GM20431 (cell line): ENCODE data around the gene TMEM171.

Source experiments
- in situ Hi-C: fragments of 300-500 bp; cut with MseI, MboI; formaldehyde crosslinking; loops from one replicate; pipeline ENCODE4 v1.15.0; 2020; ENCODE audit warnings: low sequenced_read_pairs; ENCODE audit not compliant: unreplicated experiment

TMEM171 gene

DNA sequence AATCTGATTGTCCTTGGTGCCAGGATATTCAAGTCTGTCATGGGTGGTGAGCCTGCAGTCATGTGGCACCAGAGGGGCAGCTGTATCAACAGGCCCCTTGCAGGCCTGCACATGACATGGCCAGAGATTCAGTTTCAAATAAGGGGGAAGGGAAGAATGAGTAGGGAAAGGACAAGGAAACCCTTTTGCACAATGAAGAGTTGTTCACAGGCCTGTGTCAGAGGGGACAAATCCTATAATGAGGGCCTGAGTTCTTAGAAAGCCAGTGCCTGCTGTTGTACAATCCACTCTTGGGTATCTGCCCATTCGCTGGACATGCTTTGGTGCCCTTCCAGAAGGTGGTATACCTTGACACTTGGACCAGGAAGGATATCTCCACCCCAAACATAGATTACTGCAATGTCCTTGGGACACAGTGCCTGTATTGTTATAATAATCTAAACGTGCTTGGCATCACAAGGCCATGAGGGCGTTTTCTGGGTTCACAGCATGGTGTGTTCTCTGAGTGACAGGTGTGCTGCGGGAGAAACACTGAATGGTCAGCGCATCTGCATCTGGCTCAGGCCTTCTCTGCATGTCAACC lies 1.9 kb upstream of the TMEM171 start:
- in situ Hi-C loops, result no loop called here

DNA sequence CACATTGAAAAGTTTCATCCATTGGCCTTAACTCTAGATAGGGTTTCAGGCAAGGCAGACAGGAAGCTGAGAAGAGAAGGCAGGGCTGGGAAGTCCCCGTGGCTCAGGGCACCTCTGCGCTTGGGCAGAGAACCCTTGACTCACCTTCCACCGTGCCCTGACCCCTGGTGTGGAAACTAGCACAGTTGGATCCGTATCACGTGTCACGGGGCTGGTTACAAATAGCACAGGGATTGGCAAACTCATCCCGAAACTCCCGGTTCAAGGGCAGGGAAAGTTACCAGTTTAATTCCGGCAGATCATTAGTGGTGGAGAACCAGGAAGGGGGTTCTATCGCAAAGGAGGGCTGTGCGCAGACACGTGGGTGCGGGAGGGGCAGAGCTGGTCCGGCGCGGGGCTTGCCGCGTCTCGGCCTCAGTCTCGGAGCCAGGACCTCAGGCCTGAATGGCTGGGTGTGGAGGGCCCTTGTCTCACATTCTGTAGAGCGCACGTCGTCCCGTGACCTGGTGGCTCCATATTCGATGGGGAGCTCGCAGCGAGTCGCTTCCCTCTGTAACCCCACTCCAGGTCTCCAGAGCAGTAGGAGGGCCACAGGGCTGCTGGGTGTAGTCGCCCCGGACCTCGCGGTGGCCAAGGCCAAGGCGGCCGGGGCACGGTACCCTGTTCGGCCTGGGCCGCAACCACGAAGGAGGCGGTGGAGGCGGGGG lies 771 bp upstream of the TMEM171 start:
- in situ Hi-C loops, result no loop called here

DNA sequence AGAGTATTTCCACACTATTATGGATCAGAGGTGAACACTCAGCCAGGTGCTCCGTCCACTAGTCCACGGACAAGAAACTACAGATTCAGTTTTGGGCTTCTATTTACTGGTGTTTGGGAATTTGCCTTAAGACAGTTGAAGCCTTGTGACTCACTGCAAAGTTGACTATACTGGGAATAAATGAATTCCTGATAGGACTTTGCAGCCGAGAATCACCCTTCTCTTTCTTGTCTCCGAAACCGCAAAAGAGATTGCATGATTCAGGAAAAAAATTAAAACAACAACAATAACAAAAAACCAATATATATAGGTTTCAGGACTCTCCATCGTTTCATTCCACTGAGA lies 716 bp downstream of the TMEM171 start:
- in situ Hi-C loops, result no loop called here

DNA sequence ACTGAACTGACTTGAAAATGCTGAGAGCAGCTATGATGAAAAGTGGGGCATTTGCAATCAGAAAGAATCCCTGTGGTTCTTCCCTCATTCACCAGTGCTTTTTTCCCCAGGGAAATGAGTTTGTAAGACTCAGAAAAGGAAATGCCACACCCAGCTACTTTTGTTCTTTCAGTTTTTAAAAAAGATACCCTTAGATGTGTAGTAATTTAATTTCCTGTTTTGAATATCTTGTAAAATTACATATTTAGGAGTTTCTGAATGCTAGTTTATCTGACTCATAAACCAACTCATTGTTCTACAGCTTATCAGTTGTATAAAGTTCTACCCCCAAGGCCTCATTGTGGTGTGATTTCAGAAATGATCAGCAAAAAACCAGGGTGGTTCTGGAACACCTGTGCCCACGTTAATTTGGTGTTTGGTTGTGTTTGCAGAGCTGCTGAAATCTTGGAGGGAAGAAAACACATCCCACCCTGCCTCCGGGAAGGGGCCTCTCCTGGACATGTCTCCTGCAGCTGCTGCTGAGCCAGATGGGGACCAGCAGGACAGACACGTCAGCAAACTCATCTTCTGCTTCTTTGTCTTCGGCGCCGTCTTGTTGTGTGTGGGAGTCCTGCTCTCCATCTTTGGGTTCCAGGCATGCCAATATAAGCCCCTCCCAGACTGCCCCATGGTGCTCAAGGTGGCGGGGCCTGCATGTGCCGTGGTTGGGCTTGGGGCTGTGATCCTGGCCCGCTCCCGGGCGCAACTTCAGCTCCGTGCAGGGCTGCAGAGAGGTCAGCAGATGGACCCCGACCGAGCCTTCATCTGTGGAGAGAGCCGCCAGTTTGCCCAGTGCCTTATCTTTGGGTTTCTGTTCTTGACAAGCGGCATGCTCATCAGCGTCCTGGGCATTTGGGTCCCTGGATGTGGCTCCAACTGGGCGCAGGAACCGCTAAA lies 2.8 kb downstream of the TMEM171 start:
- in situ Hi-C loops, result no loop called here

DNA sequence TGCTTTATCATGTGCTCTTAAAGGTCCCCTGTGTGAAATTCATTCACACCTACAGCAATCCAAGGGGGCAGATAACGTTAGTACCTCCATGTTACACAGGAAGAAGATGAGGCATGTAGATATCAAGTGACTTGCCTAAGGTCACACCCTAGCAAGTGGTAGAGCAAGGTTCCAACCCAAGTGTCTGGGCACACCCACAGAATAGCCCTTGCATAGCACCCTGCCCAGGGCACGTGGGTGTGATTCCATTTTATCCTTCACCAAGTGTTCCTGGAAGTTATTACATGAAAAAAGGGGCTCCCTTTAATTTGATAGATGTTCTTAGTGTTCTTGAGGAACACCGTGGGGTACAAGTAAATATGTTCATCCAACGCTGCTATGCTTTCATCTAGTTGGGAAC lies 4.9 kb downstream of the TMEM171 start:
- in situ Hi-C loops, result no loop called here

DNA sequence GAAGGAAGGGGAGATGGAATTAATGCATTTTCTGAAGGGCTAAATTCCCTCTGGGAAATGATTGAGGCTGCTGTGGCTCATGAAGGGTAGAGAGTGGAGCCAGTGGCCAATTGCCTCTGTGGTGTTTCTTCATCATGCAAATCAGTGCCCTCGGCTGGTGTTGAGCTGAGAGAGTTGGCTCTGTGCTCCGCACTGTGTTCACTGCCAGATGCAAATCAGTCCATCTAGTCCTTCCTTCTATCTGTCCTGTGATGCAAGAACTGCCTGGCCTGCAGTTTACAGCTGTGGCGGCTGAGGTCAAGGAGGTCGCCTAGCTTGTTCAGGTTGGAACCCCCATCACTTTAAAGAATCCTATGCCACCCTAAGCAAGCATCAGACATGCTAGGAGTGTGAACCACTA lies 6.0 kb downstream of the TMEM171 start:
- in situ Hi-C loops, result no loop called here

DNA sequence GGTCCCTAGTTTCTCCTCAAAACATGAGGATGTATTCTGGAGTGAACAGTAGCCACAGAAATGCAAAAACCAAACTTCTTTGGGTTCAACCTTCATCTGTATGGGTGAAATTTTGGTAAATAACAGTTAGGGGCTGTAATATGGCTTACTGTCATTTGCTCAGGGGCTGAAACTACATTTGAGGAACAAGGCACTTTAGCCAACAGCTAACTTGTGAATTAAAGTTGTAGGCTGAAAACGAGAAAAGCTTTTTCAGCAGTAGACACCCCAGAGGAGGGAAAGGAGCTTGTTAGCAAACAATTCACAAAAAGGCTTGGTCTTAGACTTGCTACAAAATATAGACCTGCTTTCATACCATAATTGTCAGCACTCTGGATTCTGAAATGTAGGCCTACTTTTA lies 6.6 kb downstream of the TMEM171 start:
- in situ Hi-C loops, result no loop called here

DNA sequence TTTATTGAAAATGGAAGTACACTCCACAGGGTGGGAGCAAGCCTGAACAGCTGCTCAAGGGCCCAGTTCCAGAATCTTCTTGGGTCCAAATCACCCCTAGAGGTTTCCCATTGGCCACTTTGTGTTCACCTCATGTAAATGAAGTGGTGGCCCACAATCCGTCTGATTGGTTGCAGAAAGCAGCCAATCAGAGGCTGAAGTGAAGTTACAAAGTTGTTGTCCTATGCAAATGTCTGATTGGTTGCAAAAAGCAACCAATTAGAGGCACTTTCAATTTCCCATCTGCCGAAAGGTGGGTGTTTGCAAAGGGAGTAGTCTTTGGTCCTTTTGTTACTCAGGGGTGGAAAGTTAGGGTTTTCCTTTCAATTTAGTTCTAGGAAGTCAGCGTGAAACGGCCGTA lies 8.8 kb downstream of the TMEM171 start:
- in situ Hi-C loops, result no loop called here

DNA sequence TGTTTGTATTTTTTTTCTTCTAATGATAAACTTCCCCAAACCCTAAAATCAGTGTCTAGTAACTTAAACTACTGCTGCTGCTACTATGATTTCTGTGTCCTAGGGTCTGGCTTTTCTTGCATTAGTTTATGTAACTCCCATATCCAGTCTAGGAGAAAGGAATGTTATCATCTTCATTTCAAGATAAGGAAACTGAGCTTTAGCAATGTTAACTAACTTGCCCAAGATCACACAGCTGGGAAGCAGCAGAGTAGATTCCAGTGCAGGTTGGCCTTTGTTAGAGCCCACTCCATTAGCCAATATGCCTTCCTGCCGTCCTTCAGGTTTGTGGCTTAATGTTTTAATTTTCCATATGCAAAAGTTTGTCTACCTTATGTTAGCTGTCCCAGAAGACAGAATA lies 10.4 kb downstream of the TMEM171 start:
- in situ Hi-C loops, result no loop called here

DNA sequence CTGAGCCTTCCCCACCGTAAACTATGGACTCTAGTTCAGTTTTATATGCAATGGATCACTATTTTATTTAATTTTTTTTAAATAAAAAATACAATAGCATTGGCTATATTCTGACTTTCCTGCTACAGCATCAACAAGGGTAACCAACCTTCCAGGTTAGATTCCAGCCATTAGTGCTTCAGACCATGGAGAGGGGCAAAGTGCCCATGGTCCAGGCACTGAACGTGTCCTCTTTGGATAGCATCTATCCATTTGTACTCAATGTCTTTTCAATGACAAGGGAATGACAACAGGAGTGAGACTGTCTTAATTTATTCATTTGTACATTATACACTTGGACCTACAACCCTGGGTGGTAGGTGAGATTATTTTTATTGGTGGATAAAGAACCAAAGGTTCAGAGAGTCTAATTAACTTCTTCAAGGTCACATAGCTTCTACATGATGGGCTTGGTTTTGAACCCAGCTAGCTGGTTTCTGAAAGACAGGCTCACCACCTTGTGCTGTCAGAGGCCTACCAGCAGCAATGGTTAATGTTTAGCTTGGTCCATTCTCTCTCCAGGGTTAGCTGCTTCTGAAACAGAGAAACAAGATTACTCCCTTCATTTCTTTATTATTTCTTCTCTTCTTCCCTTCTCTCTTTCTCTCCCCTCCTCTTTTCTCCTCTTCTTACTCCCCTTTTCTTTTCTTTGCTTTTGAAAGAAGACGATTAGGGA lies 11.5 kb downstream of the TMEM171 start:
- in situ Hi-C loops, result no loop called here

DNA sequence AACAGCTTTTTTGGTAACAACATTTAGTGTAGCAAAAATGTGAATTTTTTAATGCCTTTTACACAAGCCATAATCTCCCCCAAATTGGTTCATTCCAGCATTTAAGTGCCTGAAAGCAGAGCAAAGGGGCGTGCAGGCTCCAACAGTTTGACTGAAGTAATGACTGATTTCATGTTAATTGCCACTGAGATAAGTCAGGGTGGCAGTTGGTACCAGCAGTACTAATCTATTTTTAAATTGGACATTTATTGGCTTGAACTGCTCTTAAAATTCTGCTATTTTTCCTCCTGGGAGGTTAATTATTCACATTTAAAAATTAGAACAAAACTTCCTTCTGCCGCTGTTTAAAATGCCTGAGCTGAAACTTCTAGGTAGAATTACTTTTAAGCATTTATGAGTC lies 12.4 kb downstream of the TMEM171 start:
- in situ Hi-C loops, result no loop called here

DNA sequence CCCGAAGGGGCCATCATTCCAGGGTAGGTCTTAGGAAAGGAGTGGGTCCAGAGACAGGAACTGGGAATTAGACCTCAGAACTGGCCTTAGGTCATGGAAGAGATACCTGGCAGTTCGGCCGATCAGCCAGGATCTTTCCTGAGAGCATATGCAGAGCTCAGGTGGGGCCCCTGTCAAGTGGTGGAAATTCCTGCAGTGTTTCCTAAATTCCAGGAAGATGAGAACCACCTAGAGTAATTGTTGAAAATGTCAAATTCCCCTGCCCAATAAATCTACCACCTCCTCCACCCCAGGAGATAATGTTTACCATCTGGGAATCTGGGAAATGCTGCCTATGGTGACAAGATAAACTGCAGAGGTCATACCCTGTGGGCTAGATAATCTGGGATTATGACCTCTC lies 14.6 kb downstream of the TMEM171 start:
- in situ Hi-C loops, result no loop called here

DNA sequence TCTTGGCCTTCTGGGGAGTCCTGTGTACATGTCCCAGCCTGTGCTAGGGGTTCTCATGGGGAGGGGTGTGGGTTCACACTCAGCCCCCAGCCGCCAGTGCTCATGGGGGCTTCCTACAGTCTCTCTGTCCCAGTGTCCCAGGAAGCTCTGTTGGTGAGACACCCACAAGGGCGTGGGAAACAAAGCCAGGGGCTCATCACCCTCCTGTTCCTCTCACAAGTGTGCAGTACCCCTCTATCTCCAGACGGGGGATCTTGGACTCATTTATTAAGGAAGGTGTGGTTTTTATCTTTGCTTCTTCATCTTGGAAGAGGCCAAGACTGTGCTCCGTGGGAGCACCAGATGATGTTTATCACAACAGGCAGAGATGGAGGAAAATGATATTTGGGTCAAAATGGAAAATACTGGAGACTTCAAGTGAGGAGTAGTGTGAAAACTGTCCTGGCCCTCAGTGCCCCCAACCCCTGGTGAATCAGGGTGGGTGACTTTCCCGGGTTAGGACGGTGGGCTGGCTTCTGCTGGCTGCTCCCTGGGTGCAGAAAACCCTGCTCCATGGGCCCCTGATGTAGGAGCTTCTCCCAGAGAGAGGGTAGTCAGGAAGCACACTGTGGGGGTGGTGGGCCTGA lies 15.2 kb downstream of the TMEM171 start:
- in situ Hi-C loops, result no loop called here

DNA sequence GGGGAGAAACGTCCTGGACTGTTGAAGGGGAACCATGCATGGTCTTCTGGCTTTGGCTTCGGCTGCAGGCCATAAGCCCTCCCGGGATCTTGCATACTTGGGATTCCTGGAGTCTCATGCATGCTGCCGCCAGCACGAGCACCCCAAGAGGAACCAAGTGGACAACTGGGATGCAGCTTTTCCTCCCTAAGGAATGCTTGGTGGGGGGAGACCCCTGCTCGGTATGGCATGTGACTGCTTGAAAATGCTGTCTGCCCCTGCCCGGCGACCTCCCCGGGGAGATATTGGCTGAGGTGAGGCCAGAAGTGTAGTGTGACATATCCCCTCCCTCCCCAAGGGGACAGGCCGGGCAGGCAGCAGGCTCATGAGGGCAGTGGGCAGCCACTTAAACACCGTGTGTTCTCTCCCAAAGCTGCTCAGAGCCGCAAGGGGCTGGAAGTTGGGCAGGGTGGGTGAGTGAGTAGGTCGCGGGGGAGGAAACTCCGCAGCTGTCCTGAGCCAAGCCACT lies 15.7 kb downstream of the TMEM171 start:
- in situ Hi-C loops, result no loop called here

DNA sequence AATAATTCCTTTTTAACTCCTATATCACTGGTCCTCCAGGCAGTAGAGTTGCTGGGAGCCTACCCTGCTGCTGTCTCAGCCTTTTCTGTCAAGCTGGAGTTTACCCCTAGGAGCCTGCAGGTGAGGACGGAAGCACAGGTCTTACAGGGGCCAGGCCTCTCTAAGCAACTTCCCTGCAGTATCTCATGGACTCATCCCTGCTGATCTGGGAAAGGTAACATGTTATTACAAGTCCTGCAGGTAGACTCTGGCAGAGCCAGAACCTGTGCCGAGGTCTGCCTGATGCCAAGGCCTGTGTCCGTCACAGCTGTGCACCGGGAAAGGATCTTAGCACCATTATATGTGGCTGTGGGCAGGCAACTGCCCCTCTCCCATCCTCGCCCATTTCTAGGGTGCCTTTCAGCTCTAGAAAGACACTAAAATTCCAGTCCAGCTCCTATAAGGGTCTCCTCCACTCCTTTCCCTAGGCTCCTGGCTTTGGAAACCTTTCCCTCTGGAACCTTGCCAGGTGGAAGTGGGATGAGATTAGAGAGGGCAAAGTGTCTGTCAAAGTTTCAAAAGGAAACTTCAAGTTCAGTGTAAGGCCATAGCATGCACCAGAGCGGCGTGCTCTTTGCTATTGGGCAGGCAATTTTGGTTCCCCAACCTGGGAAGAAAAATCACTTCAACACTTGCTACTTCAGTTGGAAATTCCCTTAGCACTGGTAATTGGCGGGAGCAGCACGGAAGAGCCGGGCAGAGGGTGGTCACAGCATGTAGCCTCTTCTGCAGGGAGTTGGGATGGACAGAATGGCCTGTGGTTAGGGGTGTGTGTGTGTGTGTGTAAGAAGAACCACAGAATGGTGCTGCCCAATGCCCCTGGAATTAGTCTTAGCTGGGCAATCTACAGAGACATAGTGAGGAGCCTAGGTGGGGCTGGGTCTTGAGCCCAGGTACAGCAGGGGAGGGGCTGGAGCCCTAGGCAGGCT lies 17.5 kb downstream of the TMEM171 start:
- in situ Hi-C loops, result no loop called here

DNA sequence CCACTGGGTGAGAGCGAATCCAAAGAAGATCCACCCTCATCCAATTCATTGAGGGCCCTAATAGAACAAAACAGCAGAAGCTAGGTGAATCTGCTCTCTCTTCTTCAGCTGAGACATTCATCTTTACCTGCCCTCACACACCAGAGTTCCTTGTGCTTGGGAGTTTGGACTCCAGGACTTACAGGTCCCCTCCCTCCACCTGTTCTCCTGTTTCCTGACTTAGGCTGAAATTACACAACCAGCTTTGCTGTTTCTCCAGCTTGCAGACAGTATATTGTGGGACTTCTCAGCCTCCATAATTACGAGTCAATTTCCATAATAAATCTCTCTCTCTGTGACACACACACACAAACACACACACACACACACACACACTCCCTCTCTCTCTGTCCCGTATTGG lies 19.1 kb downstream of the TMEM171 start:
- in situ Hi-C loops, result no loop called here

DNA sequence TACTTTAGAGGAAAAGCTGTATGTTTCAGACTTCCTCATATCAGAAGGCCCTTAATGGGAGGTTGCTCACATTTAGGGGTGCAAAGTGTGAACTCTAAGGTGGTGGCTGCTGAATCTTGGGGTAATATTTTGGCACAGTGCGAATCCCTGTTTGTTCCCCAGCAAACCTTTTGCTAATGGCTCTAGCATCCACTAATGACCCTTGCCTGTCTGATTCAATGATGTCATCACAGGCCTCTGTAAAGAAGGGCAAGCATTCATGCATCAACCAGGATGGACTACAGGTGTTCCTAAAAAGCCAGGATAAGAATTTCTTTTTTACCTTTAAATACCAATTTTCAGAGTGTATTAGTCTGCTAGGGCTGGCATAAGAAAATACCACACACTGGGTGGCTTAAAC lies 20.4 kb downstream of the TMEM171 start:
- in situ Hi-C loops, result no loop called here

DNA sequence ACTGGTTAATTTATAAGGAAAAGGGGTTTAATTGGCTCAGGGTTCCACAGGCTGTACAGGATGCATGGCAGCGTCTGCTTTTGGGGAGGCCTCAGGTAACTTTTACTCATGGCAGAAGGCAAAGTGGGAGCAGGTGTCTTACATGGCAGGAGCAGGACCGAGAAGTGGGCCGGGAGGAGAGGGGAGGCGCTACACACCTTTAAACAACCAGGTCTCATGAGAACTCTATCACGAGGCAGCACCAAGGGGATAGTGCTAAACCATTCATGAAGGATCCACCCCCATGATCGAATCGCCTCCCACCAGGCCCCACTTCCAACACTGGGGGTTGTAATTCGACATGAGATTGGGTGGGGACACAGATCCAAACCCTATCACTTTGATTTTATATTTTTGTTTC lies 21.7 kb downstream of the TMEM171 start:
- in situ Hi-C loops, result no loop called here

DNA sequence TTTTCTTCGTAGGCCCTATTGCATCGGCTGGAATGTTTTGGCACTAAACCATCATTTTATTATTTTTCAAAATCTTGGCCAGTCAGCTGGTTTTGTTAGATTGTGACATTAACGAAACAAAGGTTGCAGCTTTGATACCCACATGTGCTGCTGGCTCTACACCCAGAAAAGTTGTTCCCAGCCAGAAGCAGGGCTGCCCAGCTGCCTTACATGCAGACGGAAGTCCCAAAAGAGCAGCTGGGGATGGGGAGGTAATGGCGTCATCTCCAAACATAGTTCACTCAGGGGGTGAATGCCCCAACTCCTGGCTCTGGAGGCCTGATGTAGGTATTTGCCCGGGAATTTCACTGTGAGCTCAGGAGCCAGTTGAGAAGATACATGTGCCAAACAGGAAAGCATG lies 23.3 kb downstream of the TMEM171 start:
- in situ Hi-C loops, result no loop called here
